GM18507 (cell line): ENCODE measurements around the gene MRPL19.
"Not testable (repeated sequence)": the region's sequence is repeated elsewhere in the genome, so short reads cannot be mapped to it uniquely, and the experiment has no call there.

Experiments
- DNase-seq: peaks from one replicate; pipeline ENCODE4 v3.0.0; 2011; ENCODE audit warnings: low read depth; ENCODE audit not compliant: insufficient read length; ENCODE audit errors: extremely low spot score
- FAIRE-seq: peaks from 2 replicates; lab custom pipeline; 2011; peaks lifted over from hg19 to GRCh38; lab: Jason Lieb, UNC

The MRPL19 gene

GRCh38 chr2:75654012-75654411, 7.4 kb downstream of the MRPL19 start:
- DNase-seq (no peak), FAIRE-seq (no peak)

DNA sequence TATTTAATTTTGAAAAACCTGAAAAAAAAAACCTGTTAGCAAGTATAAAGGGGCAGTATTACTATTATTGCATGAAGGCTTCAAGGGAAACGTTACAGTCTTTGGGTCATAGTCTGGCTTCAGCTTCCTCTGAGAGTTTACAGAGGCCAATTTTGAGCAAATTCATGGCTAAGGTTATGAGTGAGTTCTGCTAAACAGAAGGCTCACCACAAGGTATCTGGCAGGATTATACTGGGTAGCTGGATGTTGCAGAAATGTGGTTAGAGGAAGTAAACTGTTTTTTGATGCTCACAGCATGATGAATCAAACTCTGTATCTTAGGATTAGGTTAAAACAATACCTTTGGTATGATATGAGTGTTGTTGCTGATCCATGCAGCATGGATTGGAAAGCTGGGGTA, 9.3 kb downstream of the MRPL19 start:
- FAIRE-seq: no peak
- DNase-seq: no peak

DNA sequence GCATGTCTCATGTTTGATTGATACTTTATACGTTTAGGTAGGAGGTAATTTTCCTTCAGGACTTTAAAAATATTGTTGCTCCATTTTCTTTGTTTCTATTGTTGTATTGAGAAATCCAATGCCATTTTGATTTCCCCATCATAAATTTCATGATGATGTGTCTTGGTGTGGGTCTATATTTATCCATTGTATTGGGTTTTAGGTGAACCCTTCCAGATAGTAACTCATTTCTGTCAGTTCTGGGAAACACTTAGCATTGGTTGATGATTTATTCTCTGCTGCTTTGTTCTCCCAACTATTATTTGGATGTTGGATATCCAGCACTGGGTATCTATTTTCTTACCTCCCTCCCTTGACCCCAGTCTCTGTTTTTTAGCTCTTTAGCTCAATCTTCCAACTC, 10.0 kb downstream of the MRPL19 start:
- DNase-seq (no peak), FAIRE-seq (no peak)

- no peak for FAIRE-seq
These were observed 11.2 kb downstream of the MRPL19 start for GRCh38 chr2:75657798-75658197.

GRCh38 chr2:75666911-75667310, 20.3 kb downstream of the MRPL19 start:
- DNase-seq: no peak
- no peak for FAIRE-seq

More at GRCh38 chr2:75657798-75658197, 11.2 kb downstream of the MRPL19 start:
- DNase-seq: no peak

DNA sequence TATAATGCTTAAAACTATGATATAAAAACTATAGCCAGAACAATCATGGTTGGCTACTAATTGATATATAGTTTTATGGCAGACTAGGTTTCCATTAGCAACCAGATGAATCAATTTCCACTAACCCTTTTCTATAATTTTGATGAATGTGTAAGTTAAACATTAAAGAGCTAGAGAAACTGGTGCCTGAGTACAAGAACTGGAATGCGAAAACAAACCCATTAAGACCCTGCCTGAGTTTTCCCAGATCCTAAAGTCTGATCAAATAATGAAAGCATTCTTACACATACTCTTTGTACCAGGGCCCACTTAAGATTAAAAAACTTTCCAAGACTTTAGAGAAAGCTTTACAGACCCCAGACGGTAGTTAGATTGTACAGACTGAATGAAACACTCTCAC, 21.3 kb downstream of the MRPL19 start:
- FAIRE-seq (no peak), DNase-seq (no peak)

- FAIRE-seq, DNase-seq: not testable (repeated sequence)
These were observed 28.8 kb downstream of the MRPL19 start for GRCh38 chr2:75675423-75675822.

DNA sequence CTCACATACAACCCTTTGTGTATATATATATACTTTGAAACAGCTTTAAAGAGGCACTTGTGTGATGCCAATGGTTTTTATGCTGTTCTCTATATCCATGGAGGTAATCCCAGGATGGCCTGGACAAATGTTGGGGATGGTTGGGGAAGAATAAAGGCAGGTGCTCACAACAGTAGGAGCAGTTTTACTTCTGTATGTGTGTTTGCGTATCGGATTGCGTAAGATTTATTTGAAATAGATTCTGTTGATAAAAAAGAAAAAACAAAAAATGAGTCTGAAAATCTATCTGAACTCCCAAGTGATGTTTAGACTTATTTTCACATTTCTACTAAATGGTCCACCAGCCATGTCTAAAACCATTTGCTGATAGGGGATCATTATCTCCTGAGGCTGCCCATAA, 29.3 kb downstream of the MRPL19 start:
- DNase-seq (no peak), FAIRE-seq (peak; percentile 42)

GRCh38 chr2:75676464-75676863, 29.9 kb downstream of the MRPL19 start:
- no peak for DNase-seq
- FAIRE-seq: no peak

DNA sequence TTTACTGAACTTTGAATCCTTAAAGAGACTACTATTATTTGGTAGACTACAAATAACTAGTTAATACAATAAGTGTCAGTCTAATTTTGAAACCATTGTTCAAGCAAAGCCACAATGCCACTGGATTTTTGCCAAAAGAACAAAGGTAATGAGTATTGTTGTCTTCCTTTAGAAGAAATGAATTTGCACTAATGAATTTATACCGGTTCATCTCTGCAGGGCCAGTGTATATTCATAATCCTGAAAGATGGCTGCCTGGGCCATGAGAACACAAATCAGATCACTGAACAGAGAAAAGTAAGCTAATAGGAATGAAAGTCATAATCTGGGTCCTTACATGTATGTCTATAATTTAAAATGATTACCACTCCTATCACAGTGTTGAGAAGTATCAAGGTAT, 33.0 kb downstream of the MRPL19 start:
- DNase-seq (no peak), FAIRE-seq (no peak)

GRCh38 chr2:75680402-75680801, 33.8 kb downstream of the MRPL19 start:
- FAIRE-seq (no peak), DNase-seq (no peak)

DNA sequence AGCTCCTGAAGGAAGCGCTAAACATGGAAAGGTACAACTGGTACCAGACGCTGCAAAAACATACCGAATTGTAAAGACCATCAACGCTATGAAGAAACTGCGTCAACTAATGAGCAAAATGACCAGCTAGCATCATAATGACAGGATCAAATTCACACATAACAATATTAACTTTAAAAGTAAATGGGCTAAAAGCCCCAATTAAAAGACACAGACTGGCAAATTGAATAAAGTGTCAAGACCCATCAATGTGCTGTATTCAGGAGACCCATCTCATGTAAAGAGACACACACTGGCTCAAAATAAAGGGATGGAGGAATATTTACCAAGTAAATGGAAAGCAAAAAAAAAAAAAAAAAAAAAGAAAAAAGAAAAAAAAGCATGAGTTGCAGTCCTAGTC, 36.8 kb downstream of the MRPL19 start:
- not testable (repeated sequence) for DNase-seq, FAIRE-seq

- no peak for FAIRE-seq
- no peak for DNase-seq
These were observed 41.6 kb downstream of the MRPL19 start for GRCh38 chr2:75688196-75688595.

DNA sequence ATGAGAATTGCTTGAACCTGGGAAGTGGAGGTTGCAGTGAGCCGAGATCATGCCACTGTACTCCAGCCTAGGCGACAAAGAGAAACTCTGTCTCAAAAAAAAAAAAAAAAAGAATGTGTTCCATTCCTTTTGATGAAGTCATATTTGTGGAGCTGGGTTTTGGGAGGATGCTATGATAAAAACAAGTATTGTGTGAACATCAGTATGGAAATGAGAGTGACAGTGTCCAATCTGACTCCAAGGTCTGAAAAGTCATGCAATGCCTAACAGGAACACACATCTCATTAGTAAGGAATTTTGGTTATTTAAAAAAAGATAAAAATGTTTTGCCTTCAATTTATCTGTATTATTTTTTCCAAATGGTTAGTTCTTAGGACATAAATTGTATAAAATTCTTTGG, 52.3 kb downstream of the MRPL19 start:
- FAIRE-seq (no peak), DNase-seq (no peak)

DNA sequence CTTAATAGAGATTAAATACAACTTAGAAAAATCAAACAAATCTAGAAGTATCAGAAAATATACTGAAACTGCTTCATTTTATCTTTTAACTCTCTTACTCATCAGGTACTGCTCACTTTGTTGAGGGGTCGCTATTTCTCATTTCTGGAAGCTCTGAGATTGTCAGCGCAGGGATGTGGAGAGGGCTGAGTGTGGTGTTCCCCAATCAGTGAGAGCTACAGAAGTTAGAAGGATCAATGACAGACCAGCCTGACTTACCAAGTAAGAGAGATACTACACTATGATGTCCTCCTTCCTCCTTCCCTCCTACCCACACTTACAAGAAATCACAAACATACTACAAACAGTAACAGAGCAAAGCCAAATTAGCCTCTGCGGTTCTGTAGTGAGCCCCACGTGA, 56.0 kb downstream of the MRPL19 start:
- DNase-seq (no peak), FAIRE-seq (no peak)

- DNase-seq (no peak), FAIRE-seq (no peak)
These were observed 57.2 kb downstream of the MRPL19 start for GRCh38 chr2:75703589-75704287.

GRCh38 chr2:75705921-75706320, 59.3 kb downstream of the MRPL19 start:
- FAIRE-seq: peak; percentile 38

GRCh38 chr2:75707901-75708300, 61.3 kb downstream of the MRPL19 start:
- no peak for FAIRE-seq

More at GRCh38 chr2:75705921-75706320, 59.3 kb downstream of the MRPL19 start:
- no peak for DNase-seq

GRCh38 chr2:75709297-75709696, 62.7 kb downstream of the MRPL19 start:
- DNase-seq: no peak

More at GRCh38 chr2:75707901-75708300, 61.3 kb downstream of the MRPL19 start:
- DNase-seq: no peak

DNA sequence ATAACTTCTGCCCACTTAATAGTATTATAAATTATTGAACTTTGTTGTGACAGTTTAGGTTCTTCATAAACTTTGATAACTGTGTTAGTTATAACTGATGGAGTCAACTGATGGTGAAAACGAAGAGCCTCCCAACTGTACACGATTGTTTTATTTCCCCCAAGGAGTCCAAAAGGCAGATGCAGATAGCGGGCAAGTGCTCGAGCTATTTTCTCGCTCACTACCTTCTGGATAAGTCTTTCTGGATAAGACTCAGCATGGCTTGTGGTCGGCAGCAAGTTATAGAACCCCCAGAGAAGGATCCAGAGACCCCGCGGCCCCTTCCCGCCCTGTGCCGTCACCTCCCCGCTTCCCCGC, 63.6 kb downstream of the MRPL19 start:
- FAIRE-seq: no peak
- no peak for DNase-seq

More at GRCh38 chr2:75709297-75709696, 62.7 kb downstream of the MRPL19 start:
- FAIRE-seq: peak; percentile 35

DNA sequence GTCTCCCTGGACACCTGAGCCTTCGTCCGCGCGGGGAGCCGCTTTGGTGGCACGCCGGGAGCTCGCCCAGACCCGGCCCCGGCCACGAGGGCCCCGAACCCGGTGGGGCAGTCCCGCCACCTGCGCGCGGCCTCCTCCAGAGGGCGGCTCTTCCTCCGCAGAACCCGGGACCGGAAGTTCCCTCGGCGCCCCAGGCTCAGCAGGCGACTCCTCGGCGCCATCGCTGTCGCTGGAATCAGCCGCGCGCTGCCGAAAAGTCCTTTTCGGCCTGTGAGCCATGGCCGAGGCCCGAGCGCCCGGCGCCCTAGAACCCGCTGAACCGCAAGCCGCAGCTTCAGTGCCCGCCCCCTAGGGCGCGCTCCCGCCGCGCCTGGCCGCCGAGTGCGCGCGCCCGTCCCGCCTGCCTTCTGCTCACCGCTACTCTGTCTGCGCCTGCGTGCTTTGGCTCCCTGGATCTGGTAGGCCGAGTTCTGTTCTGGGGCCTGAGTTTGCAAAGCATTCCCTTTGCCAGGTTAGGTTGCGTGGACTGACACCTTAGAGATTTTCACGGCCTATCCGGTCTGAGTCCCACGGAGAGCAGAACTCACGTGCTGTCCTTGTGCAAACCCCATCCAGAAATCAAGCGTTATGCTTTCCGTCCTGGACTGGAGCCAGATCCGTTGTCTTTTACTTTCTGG, 64.1 kb downstream of the MRPL19 start, which contains the start of gene GCFC2:
Gene GCFC2 (minus strand): TSS at position 339 of the 677 bp plus-strand sequence. CDS start 60 bp downstream, at position 279.
- FAIRE-seq (peak; percentile 83), DNase-seq (peak; percentile 81)
